ENCODE measurements around the gene CRADD. TPM values are rescaled to one million over a fixed set of nuclear protein-coding genes. Genes with fewer than 3 reads are reported as not detected.
"Not testable (repeated sequence)": the region's sequence is repeated elsewhere in the genome, so short reads cannot be mapped to it uniquely, and the experiment has no call there.

The CRADD gene
- total RNA-seq, 1 donor from 2014 or later = 14.7 TPM

- DNase-seq (ENCODE audit: low read depth, low spot score) = no peak
These were observed 249.1 kb downstream of the CRADD start for GRCh38 chr12:93926237-93926636.

GRCh38 chr12:93929081-93929480, 251.9 kb downstream of the CRADD start:
- not testable (repeated sequence) for DNase-seq (ENCODE audit: low read depth, low spot score)

GRCh38 chr12:93937812-93938211, 260.6 kb downstream of the CRADD start:
- no peak for DNase-seq (ENCODE audit: low read depth, low spot score)

GRCh38 chr12:93938317-93938716, 261.1 kb downstream of the CRADD start:
- DNase-seq (ENCODE audit: low read depth, low spot score) = no peak

- DNase-seq (ENCODE audit: low read depth, low spot score) = no peak
These were observed 261.8 kb downstream of the CRADD start for GRCh38 chr12:93938931-93939330.

GRCh38 chr12:93939641-93940325, 262.6 kb downstream of the CRADD start:
- no peak for DNase-seq (ENCODE audit: low read depth, low spot score)

- no peak for DNase-seq (ENCODE audit: low read depth, low spot score)
These were observed 266.6 kb downstream of the CRADD start for GRCh38 chr12:93943780-93944179.

- DNase-seq (ENCODE audit: low read depth, low spot score) = no peak
These were observed 267.0 kb downstream of the CRADD start for GRCh38 chr12:93944201-93944600.

Other genes starting within 250 kb of the CRADD start
- gene UBE2N, start 235.4 kb upstream of the CRADD start, total RNA-seq = 213 and 219 TPM in 2 replicates
- gene MRPL42, start 209.9 kb upstream of the CRADD start, total RNA-seq = 97.5 and 111 TPM in 2 replicates
- gene SOCS2, start 104.7 kb upstream of the CRADD start, total RNA-seq = 3.3 and 3.8 TPM in 2 replicates